ENCODE measurements around the gene UBE2E2. TPM values are rescaled to one million over a fixed set of nuclear protein-coding genes. Genes with fewer than 3 reads are reported as not detected.

UBE2E2 gene
- polyA plus RNA-seq, 1 donor, result 34.1 TPM

DNA sequence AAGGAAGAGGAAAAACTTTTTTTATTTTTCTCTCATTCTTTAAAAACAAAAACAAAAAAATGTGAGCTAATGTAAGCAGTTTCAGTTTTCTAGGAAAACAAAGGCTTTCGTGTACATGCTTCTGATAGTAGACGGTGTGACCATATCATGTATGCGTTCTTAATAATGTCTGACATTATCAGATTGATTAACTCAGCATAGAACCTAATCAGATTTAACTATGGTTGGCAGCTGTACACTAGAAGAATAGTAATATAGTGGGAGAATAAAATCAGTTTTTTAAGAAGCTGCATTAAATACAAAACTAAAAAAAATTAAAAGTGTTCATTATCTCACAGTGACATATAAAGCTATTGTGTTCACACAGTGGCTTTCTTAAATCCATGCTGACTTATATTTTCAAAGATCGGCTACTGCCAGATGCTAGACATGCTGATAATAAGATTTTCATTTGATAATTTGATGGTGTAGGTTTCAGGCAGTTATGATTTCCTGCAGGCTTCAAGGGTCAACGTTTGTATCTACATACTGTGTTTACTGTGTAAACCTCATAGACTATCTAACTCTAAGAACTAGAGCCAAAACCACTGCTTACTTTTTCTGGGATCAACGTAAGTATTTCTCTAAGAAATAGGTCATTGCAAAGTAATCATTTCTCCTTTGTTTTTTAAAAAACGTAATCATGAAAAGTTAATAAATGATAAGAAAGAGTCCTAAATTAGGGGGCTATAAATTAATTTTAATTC is 74.0 kb downstream of the UBE2E2 start:
- no peak for DNase-seq (ENCODE audit: low read depth)

DNA sequence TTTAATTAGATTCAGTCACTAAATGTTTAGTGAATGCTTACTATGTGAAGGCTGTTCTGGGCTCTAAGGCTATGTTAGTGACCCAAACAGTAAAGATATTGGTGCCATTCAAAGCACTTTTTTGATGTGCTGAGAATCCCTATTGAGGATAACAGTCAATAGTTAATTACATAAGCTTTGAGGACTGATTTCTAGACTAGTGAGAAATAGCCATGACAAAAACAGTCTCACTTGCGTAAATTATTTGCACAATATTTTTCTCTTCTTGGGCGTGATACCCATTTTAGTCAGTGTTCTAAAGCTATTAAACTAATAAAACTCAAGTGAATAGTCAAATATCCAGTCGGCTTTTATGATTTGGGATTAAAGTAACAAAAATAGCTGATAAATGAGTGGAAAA is 74.6 kb downstream of the UBE2E2 start:
- DNase-seq (ENCODE audit: low read depth), result no peak

DNA sequence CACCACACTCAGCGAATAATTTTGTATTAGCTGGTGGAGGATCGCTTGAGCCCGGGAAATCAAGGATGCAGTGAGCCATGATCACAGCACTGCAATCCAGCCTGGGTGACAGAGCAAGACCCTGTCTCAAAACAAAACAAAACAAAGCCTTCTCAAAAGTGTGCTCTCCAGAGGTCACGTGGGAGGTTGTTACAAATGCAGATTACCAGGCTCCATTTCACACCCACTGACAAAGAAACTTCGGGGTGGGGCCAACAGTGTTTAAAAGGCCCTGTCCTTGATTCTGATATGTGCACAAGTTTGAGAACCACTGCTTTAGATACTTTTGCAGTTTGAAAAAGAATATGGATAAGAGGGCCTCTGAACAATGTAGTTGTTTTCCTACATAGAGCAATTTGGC is 80.5 kb downstream of the UBE2E2 start:
- no peak for DNase-seq (ENCODE audit: low read depth)

DNA sequence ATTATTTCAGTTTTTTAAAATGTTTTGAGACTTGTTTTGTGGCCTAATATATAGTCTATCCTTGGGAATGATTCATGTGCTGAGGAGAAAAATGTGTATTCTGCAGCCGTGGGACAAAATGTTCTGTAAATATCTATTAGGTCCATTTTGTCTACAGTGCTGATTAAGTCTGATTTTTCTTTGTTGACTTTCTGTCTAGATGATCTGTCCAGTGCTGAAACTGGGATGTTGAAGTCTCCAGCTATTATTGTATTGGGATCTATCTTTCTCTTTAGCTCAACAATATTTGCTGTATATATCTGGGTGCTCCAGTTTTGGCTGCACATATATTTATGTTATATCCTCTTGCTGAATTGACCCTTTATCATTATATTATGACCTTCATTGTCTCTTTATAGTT is 85.2 kb downstream of the UBE2E2 start:
- DNase-seq (ENCODE audit: low read depth), result no peak

DNA sequence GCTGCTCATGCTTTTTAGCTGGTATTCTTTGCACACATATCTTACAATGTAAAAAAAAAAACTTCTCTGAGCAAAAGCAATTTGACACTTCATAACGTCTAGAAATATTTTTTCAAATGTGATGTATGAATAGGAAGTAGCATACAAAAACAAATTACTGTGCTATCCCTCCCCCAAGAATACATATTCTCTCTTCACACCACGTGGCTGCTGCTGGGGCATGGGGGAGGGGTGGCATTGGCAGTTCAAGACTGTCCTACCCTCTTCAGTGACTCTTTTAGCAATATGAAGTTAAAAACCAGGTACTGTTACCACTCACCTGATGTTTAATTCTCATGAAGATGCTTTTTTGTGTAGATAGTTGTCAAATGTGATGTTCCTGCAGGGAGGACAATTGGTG is 85.6 kb downstream of the UBE2E2 start:
- no peak for DNase-seq (ENCODE audit: low read depth)

DNA sequence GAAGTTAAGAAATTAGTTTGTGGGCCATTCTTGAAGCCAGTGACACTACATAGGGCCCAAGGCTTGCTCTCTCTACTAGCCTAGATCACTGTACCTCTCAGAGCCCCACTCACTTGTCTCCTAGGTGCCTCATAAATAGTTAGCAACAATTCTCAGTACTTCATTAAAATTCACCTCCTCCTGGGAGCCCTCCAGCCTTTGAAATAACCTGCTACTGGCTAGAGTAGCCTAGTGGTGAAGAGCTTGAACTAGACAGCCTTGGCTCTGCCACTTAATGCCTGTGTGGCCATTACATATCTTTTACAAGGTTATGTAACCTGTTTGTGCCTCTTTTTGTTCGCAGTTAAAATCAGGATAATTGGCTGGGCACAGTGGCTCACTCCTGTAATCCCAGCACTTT is 89.3 kb downstream of the UBE2E2 start:
- DNase-seq (ENCODE audit: low read depth), result no peak

DNA sequence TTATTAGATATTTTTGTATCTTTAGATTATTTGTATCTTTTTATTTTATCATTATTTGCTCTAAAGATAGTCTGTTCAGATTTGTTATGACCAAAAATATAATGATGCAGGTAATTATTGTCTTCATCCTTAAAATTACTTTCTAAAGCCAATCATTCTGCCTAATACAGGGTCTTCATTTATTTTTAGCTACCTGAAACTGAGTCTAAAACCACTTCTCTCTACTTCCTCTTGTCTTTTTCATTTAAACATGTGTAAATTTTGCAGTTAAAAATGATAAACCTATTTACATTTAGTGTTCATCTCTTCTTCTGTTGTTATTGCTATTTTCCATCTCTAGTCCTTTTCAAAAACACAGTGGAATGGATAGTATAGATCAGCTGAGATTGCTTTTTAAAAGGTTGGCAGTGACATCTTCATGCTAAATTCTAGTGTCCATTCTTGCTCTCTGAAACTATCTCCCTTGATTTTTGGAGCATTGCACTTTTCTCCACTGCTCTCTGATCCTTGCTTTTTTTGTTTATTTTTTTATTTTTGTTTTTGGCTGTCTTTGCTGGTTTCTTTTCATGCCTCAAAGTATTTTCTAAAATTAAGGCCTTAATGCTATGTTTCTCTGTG is 91.8 kb downstream of the UBE2E2 start:
- no peak for DNase-seq (ENCODE audit: low read depth)

DNA sequence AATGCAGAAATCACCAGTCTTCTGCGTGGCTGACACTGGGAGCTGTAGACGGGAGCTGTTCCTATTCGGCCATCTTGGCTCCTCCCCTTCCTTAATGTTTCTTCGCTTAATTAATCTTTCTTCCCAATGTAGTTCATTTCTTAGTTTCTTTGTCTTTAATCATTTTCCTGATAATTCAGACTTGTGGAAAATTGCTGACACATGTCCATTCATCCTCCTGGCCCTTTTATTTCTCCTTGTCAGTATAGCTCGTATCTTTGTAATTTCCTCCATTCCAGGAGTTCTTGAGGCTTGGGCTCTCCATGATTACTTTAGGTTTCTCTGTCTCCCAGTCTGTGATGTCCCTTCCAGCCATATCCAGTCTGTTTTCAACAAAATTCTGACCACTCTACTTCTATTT is 98.7 kb downstream of the UBE2E2 start:
- DNase-seq (ENCODE audit: low read depth), result no peak

DNA sequence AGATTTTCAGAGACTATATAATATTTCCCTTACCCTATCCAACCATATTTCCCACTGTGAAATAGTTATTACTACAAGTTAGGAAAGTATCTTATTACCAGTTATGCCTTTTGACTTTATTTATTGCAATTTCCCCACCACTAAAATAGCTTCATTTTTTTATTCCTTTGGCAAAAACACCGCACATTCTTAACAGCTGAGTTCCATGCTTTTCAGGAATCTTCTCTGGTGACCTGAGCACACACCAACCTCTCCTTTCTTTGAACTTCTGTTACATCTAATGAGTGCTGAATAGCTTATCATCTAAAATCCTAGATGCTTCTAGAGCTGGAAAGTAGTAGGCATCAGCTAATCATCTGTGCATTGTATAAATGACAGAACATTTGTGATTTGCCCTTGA is 99.1 kb downstream of the UBE2E2 start:
- DNase-seq (ENCODE audit: low read depth), result no peak

DNA sequence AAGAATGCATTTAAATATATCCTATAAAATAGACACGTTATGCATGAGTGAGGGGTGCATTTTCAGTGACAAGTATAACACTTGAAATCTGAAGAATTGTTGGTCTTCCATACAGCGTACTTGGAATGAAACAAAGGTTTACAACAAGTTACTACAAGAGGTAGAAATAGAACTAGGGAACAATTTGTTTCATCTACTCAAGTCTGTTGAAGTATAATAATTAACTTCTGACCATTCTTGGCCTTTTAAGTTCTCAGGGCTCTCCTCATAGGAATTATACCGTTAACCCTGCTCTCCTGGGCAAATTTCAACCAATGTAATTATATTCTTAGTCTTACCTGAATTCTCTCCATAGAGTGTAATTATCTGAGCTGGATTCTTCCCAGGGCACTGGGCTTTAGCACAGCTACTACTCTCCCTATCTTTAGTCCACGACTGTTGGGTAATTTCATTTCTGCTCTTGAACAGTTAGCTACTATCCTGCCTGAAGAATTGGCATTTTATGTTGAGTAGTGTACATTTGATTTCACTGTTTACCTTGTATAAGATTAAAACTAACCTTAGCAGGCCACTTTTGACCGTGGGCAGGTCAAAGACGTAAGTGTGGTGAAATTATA is 100.6 kb downstream of the UBE2E2 start:
- no peak for DNase-seq (ENCODE audit: low read depth)

DNA sequence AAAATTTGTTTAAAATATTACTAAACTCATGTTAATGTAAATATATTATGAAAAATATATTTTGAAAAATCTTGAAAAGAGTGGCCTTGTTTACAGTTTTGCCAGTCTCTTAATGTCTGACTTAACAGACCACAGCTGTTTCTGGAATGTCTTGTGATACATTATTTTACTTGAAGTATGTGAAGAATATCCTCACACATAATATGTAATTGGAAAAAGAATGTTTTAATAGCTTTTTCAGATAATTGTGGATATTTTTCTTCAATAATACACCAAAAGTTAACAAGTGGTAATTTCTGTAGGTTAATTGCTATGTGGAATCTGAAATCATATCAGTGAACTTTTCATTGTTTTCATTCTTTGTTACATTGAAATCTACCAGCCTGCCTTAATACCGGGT is 101.3 kb downstream of the UBE2E2 start:
- no peak for DNase-seq (ENCODE audit: low read depth)

DNA sequence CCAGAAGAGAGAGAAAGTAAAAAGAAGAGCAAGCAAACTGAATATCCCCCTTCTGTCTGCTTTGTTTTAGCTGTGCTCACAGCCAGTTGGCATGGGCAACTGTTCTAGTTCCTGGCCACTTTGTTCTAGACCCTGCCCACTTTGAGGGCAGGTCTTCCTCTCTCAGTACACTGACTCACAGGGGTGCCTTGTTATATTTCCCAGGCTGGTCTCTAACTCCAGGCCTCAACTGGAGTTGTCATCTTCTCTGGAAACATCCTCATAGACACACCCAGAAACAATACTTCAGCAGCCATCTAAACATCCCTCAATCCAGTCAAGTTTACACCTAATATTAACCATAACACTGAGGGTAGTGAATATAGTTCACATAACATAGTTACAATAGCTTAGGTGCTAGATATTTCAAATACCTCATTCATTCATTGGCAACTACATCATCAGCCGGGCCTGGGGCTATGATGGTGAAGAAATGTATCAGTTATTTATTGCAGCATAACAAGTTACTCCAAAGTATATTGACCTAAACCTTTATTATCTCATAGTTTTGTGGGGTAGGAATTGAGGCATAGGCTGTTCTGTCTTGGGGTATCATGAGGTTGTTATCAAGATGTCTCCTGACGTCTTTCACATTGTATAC is 106.0 kb downstream of the UBE2E2 start:
- no peak for DNase-seq (ENCODE audit: low read depth)

DNA sequence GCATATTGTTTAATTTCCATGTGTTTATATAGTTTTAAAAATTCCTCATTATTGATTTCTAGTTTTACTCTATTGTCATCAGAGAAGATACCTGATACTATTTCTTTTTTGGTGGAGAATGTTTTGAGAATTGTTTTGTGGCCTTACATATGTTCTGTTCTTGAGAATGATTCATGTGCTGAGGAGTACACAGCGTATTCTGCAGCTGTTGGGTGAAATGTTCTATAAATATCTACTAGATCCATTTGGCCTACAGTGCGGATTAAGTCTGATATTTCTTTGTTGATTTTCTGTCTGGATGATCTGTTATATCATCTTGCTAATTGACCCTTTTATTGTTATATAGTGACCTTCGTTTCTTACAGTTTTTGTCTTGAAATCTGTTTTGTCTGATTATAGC is 109.7 kb downstream of the UBE2E2 start:
- no peak for DNase-seq (ENCODE audit: low read depth)

DNA sequence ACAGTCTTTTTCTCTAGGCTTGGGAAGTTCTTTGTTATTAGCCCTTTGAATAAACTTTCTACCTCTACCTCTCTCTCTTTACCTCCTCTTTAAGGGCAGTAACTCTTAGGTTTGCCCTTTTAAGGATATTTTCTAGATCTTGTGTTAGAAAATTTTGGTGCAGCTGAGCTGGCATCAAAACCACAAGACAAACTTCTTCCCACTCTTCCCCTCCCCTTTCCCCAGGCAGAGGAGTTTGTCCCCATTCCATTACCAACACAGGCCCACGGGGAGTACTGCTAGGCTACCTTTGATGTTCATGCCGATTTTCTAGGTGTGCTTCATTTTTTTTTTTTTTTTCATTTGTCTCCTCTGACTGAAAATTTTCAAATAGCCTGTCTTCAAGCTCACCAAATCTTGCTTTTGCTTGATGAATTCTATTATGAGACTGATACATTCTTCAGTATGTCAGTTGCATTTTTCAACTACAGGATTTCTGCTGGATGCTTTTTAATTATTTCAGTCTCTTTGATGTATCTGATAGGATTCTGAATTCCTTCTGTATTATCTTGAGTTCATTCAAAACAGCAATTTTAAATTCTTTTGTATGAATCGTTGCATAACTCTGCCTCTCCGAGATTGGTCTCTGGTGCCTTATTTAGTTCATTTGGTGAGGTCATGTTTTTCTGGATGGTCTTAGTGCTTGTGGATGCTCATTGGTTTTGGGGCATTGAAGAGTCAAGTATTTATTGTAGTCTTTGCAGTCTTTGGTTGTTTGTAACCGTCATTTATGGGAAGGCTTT is 112.0 kb downstream of the UBE2E2 start:
- no peak for DNase-seq (ENCODE audit: low read depth)

DNA sequence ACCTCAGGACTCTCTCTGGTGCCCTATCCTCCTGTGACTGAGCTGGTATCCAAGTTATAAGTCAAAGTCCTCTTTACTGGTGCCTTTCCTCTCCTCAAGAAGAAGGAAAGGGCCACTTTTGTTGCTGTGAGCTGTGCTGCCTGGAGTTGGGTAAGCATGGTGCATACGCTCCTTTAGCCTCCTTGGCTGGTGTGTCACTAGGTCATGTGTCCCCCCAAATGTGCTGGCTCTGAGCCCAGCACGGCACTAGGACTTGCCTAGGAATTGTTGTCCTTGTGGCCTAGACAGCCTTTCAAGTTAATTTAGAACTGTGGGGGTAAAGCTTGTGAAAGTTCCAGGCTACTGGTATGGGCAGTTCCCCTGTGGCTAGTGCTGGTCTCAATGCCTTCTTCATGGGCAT is 113.8 kb downstream of the UBE2E2 start:
- DNase-seq (ENCODE audit: low read depth), result no peak

DNA sequence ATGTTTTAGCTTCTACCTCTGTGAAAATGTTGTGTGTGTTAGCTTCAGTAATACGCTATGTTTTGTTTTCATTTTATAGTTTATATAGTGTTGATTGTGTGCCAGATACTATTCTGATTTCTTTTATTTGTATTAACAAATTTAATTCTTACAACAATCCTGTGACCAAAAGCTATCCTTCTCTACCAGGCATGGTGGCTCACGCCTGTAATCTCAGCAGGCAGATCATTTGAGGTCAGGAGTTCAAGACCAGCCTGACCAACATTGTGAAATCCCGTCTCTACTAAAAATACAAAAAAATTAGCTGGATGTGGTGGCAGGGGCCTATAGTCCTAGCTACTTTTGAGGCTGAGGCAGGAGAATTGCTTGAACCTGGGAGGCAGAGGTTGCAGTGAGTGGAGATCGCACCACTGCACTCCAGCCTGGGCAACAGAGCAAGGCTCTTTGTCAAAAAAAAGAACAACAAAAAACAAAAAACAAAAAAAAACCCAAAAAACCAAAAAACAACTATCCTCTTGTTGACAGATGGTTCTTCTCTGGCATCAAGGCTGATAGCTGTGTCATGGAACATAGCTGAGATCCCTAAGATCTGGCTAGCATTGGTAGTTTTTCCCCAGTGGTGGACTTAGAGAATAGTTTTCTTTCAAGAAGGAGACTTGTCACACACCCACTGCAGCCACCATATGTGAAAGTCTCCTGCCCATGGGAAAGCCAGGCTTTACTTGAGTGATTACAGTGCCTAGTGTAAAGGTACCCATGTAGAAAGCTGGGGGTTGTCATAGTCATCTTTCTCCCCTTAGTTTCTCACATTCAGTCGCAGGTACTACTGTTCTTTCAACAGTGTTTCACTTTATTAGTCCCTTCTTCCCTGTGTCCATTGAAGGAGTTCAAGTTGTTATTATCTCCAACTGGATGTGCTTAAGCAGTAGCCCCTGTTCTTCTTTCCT is 116.5 kb downstream of the UBE2E2 start:
- no peak for DNase-seq (ENCODE audit: low read depth)

DNA sequence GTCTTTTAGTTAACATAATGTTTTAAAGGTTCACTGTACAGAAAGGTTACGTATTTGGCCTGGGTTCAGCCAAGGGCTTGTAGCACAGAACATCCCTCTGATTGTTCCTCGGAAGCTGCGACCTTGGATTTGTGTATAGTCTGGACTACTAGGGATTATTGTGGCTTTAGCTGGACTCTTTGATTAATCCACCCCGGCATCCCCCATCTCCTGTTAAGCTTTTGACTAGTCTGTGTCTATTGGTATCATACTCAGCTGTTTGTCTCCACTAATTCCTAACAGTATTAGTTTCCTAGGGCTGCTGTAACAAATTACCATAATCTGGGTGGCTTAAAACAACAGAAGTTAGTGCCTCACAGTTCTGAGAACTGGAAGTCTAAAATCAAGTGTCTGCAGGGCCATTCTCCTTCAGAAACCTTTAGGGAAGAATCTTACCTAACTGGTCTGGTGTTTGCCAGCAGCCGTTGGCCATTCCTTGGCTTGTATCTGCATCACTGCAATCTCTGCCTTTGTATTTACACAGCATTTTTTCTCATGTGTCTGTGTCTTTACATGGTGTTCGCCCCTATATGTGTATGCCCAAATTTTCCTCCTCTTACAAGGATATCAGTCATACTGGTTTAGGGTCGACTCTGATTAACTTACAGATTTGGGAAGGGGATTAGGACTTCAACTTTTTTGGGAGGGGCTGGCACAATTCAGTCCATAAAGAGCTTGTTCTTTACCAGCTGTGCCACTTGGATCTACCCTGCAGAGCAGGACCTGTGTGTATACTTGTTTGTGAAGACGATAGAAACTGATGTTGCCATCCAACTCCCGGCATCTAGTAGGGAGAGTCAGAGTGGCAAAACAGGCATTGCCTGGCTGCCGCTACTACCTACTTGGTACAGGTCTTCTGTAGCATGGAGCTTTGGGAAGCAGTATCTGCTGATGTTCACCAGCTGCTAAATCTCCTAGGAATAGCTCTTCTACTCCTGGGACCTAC is 117.8 kb downstream of the UBE2E2 start:
- DNase-seq (ENCODE audit: low read depth), result no peak

DNA sequence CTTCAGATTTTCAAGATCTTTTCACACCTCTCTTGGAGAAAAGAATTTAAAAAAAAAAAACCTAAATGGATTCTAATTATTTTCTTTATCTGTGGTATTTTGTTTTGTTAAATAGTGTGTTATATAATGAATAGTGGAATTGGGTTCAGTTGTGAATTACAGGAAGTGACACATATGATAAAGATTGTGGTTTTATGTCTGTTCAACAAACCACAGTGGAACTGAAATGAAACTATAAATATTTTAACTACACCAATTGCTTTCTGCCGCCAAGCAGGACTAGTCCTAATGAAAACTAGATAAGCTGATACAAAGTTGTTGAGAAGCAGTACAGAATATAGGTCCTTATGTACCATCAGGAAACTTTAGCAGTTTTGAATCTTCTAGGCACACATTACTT is 121.6 kb downstream of the UBE2E2 start:
- no peak for DNase-seq (ENCODE audit: low read depth)

DNA sequence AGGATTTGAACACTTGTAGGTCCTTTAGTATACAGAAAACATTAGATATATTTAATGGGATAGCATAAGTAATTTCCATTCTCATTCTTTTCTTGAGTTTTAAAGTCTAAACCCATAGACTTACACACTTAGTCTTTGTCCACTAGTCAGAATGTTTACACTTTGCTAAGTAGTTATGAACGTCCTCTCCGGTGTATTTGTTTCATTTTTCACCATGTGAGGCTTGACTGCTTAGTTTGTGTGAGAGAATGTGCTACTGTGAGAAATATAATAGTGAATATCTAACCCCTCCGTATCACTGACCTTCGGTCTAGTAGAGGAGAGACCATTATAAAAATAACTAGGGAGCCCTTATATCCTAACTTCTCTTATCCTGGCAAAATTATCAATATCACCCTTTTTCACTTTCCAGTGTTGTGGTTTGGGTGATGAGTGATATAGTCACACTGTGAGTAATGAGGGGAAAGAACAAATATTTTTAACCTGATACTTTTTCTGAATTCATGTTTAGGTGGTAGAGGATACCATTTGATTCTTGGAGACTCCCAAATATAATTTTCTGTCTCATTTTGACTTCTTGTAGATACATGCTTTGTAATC is 122.4 kb downstream of the UBE2E2 start:
- no peak for DNase-seq (ENCODE audit: low read depth)
